Measurements from ENCODE around the gene MAD1L1.

MAD1L1 gene

DNA sequence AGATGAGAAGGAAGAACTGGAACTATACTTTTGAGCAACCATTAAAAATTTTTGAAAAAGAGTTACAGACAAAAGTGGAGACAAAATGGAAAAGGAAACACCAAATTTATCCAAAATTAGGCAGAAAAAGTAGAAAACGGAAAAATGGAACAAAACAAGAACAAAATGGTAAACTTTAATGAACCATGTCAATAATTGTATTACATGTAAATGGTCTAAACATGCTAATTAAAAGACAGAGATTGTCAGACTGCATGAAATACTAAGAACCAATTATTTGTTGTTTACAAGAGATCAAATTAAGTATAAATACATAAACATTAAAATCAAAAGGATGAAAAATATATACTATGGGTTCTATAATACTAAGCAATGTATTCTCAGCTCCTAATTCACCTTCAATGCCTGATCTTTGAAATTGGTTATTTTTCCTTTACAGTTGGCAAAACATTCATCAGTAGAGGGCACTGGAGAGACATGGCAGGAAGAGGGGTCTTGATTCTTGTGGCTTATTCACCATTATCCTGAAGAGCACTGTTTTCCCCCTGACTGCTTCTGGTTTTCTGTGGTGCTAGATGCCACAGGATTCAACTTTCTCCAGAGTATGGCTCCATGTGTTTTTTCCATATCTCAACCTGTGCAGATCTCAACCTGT is 437.7 kb downstream of the MAD1L1 start:
- no peak for DNase-seq

DNA sequence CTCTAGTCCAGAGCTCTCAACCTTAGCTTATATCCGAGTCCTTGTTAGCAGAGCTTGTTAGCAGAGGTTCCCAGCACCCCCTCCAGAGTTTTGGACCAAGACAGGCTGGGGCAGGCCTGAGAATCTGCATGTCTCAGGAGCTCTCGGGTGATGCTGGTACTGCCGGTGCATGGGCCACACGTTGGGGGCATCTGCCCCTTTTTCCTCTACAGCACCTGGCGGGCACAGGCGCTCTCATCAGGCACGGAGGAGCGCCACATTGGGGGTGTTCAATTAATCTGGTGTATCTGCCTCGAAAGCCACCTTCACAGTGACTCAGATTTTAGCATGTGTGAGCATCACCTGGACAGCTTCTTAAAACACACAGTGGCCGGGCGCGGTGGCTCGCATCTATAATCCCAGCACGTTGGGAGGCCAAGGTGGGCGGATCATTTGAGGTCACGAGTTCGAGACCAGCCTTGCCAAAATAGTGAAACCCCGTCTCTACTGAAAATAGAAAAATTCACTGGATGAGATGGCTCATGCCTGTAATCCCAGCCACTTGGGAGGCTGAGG is 445.0 kb downstream of the MAD1L1 start:
- DNase-seq: no peak

DNA sequence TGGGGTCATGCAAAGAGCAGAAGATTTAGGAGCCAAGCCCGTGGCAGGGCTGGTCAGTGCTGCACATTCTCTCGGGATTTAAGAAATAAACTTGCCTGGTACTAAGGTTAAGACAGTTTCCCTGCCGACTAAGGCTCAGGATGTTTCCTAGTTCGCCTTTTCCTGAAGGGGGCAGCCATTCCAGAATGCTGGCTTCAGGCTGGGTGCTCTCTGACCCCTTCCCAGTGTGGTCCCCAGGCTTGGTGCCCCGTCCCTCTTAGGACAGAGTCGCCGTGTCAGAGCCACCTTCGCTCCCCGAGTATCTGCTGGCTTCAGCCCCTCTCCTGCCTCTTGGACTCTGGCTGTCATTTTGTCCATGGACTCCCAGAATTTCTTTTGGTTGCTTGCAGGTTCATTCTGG is 445.5 kb downstream of the MAD1L1 start:
- no peak for DNase-seq

DNA sequence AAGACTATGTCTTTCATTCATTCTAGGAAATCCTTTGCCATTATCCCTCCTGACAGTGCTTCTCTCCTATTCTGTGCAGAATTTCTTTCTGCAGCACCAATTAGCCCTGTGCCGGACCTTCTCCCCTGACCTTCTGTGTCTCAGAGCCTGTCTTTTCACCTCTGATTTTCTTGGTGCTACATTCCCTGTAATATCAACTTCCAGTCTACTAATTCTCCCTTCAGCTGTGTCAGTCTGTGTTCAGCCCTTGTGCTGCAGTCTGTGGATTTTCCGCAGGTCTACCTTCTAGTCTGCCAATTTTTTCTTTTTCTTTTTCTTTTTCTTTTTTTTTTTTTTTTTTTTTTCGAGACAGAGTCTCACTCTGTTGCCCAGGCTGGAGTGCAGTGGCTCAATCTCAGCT is 446.9 kb downstream of the MAD1L1 start:
- DNase-seq: no peak

DNA sequence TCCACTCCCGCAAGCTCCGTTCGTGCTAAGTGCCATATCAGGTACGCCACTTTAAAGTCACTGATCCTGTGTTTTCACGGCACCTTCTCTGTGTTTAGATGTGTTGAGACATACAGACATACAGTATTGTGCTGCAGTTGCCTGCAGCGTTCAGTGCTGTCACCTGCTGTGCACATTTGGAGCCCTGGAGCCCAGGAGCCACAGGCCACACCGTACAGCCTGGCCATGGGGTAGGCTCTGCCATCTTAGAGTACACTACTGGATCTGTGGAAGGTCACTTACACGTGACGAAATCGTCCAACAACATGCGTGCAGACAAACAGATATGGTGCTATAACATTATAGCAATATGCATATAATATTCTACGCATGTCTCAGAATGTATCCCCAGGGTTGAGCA is 451.4 kb downstream of the MAD1L1 start:
- no peak for DNase-seq

DNA sequence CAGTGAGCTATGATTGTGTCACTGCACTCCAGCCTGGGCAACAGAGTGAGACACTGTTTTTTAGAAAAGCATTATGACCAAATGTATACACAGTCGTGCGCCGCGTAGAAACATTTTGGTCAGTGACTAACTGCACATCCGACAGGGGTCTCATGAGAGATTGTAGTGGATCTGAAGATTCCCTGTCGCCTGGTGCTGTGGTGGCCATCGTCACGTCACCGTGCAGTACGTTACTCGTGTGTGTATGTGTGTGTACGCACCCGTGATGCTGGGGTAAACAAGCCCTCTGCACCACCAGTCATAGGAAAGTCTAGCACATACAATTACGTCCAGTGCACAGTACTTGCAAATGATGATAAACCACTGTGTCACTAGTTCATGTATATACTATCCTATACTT is 453.3 kb downstream of the MAD1L1 start:
- no peak for DNase-seq

DNA sequence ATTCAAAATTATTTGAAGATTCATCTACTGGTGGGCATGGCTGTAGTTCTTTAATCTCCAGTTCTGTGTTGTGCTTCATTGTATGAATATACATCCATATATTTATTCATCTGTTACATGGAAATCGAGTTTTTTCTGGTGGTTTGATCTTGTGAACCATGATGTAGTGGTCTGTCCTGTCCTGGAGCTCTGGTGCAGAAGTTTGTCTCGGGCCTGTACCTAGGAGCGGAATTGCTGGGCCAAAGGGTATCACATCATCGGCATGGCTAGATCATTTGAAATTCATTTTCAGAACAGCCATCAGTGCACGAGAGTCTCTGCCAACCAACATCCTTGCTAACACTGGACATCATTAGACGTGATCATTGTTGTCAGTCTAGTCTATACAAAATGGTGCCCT is 455.6 kb downstream of the MAD1L1 start:
- DNase-seq: no peak

DNA sequence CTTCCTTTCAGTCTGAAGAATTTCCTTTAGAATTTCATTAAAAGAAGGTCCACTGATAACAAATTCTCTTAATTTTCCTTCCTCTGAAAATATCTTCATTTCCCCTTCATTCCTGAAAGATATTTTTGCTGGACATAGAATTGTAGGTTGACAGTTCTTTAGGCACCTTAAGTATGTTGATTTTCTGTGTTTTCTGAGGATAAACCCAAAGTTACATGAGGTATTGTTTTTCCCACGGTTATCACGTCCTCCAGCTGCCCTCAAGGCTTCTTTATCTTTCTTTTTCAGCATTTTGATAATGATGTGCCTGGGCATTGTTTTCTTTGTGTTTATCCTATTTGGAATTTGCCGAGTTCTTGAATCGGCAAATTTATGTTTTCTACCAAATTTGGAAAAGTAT is 457.4 kb downstream of the MAD1L1 start:
- no peak for DNase-seq

DNA sequence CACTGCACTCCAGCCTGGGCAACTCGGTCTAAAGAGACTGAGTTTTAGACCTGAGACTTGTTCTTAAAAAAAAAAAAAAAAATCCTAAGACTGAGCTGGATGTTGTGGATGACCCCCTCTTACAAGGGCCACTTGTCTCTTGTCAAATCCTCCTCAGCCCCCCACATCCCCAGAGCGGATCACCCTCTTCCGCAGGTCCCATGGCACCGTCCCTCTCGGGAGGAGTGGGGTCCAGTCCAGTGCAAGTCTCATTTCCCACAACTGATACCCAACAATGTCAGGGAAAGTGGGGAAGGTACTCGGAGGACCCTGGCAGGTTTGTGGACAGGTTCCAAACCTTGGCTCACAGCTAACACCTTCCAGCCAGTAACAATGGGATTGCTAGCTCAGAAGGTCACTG is 462.4 kb downstream of the MAD1L1 start:
- DNase-seq: no peak

DNA sequence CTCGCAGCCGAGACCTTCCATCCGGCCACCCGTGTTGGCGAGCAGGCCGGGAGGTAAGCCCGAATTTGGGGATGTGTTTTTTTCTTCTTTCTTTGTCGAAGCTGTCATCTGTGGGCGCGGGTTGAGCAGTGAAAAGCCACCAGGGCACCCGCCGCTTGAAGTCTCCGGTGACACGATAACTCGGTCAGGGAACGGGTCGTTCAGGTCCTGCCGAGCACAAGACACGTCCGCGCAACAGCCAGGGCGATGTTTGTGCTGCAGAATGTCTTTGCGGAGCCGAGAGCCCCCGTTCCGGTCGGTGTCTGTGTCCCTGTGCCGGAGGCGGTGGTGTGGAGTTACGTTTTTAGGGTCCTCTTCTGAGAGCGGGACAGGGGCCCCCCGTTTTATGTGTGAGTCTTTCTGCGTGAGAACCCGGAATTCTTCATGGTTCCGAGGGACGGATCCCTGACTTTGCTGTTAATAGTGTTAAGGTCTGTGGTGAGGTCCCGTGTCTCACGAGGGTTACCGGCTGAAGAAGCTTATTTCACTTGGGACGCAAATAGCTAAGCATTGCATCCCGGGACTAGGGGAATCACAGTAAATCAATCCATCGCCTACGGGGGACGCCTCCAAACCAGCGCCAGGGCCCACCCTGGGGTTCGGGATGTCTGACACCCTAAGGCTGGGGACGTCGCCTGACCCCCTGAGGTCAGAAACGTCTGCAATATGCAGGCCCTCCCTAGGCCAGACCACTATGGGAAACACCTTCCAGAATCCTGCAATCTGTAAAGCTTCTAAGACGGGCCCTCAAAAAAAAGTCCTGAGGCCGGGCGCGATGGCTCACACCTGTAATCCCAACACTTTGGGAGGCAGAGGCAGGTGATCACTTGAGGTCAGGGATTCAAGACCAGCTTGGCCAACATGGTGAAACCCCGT is 463.2 kb downstream of the MAD1L1 start:
- no peak for DNase-seq

DNA sequence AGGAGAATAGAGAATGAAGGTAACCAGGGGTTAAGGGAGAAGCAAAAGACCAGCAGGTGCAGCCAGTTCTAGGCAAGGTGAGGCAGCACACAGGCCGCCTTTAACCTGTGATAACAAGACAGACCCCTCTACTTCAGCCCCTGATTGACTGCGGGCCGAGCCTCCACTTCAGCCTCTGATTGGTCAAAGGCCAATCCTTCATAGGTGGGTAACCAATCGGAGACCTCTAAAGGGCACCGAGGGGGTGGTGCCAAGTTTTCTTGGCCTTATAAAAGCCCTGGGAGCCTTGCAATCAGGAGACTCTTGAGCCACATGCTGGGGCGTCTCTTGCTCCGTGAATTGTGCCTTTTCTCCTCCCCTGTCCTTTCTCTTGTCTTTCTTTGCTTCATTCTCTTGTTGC is 463.9 kb downstream of the MAD1L1 start:
- DNase-seq: no peak

DNA sequence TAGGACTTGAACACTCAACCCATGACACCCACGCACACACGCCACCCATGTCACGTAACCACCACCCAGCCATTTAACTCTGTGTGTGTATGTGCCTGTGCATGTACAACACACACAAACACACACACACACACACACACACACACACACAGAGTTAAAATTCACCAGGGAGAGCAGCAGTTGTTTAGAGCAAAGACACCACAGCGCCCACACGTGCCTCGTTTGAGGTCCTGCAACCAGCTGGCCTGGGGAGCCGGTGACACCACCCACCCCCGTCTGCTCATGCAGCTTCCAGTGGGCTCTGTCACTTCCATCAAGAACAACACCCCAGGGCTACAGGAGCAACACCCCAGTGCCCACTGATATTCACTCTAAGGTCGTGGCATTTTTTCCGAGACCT is 465.2 kb downstream of the MAD1L1 start:
- DNase-seq: no peak

Data from effector CD8-positive, alpha-beta T cell (primary cell).